SKM-1 (cell line): ENCODE data around the gene ARFGEF3.
"Not testable (repeated sequence)": the region's sequence is repeated elsewhere in the genome, so short reads cannot be mapped to it uniquely, and the experiment has no call there.

Experiments
- DNase-seq: peaks from one replicate; lab custom pipeline; 2025; ENCODE audit not compliant: unreplicated experiment; lab: John Stamatoyannopoulos, UW

Gene ARFGEF3

DNA sequence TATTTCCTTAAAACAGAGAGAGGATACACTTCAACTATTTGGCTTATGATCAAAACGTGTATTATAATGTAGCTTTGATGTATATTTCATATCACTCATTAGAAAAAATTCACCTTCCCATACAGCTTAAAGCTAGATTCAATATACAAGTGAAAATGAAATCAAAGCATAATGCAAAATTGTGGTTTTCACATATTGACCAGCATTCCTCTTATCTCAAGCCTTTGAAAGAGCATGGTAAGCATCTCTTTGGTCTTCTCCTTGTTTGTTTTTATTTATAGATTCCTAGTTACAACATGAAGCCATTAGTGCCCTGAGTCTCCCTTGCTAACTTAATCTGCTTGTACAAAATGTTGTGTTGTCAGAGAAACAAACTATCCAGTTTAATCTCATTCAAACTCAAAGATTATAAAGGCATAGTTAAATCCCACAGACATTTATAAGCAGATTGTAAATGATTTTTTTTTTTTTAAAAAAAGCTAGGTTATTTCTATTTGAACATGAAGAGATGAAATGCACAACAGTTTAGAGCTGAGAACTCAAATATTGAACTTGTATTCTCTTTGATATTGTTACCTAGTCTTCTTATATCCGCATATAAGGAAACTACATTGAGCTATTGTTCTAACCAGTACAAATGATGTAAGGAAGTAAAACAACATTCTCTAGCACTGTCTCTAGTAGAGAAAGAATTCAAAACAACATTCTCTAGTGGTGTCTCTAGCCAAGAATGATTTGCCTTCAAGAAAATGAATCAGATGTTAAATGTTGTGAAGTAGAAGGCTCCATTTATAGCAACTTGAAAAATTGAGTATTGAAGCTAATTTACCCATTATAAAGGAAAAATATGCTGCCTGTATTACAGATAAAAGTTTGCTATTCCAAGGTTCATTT lies 184.8 kb downstream of the ARFGEF3 start:
- DNase-seq: no peak

DNA sequence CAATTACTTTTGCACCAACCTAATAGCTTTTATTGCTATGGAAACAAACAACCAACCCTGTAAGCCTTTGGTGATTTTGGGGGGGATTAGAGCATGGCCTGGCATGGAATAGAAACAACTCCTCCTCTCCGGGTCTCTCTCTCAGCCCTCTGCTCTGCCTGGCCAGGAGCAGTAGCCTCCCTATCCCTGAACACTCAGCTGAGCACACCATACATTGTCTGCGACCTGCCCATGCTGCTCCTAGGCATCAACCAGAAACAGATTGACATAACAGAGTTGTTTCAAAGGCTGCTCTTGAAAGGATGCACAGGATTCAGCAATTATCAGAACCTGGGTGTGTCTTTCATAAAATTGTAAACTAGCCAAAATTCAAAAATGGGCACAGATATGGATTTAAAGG lies 186.1 kb downstream of the ARFGEF3 start:
- no peak for DNase-seq

GRCh38 chr6:138349891-138350290 lies 188.2 kb downstream of the ARFGEF3 start:
- DNase-seq: no peak

DNA sequence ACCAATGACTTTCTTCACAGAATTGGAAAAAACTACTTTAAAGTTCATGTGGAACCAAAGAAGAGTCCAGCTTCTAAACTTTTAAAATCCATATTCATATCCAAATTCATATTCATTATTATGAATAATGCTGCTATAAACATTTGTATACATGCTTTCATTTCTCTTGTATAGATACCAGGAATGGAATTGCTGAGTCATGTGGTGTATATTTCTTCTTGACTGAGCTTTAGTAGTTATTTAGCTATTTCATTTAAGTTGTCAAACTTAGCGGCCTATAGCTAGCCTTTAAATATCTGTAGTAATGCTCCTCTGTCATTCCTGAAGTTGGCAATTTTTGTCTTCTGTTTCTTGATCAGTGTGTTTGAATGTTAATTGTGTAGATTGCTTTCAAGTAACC lies 196.2 kb downstream of the ARFGEF3 start:
- no peak for DNase-seq

DNA sequence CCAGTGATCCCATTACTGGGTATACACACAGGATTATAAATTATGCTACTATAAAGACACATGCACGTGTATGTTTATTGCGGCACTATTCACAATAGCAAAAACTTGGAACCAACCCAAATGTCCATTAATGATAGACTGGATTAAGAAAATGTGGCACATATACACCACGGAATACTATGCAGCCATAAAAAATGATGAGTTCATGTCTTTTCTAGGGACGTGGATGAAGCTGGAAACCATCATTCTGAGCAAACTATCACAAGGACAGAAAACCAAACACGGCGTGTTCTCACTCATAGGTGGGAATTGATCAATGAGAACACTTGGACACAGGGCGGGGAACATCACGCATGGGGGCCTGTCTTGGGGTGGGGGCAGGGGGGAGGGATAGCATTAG lies 206.9 kb downstream of the ARFGEF3 start:
- DNase-seq: not testable (repeated sequence)

DNA sequence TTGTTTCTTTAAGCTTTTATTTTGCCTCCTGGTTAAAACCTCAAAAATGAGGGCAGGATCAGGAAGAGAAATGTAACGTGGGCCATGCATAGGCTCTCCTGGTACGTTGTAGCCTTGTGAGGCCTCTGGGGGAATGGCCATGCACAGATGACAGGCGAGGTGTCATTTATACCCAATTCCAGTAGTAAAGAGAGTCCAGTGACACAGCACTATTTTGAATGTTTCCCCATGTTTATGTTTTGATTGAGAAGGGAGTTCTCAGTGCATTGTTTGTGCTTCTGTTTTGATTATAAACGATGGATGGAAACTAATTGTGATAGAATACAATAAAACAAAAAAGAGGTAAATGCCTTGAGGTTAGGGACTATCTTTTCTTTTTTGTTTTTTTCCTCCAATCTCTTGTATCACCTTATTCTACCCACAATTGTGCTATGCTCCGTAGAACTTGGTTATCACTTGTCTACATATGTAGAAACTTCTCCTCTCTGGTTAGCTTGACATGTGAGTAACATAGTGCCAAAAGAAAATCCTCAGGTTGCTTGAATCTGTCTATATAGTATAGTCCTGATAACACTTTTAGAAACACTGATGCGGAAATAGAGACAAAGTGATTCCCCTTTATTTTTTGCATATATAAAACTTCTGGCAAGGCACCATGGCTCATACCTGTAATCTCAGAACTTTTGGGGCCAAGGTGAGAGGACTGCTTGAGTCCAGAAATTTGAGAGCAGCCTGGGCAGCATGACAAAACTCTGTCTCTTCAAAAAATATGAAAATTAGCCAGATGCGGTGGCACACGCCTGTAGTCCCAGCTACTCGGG lies 209.1 kb downstream of the ARFGEF3 start:
- no peak for DNase-seq

GRCh38 chr6:138371452-138371711 lies 209.6 kb downstream of the ARFGEF3 start:
- no peak for DNase-seq

GRCh38 chr6:138371720-138372119 lies 210.0 kb downstream of the ARFGEF3 start:
- DNase-seq: no peak

DNA sequence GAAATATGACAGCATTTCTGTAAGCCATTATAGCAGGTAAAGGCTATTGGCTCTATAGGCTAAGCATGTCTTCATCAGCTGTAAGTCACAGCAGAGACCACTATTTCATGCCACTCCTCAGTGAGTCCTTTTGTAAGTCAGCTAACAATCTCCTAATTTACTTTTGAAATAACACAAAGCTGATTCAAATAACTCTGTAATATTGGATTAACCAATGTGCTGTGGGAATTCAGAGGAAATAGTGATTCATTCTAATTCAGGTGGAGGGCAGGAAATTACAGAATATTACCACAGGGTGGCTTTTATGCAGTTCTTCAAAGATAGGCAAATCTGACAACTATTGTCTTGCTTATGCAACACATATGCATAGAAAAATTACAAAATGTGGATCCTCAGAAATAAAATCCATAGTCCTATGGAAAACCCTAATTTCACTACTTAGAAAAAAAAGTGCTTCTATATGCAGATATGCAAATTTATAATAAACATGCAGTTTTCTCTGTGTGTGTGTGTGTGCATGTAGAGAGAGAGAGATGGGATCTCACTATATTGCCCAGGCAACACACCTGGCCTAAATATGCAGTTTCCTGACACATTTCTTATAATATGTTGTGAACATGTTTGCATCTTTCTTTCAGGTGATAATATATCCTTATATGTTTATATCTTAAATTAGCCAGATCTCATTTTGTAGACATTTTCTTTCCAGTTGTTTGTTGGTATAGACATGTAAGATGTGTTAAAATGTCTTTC lies 211.1 kb downstream of the ARFGEF3 start:
- DNase-seq: no peak

GRCh38 chr6:138374230-138374629 lies 212.5 kb downstream of the ARFGEF3 start:
- no peak for DNase-seq

DNA sequence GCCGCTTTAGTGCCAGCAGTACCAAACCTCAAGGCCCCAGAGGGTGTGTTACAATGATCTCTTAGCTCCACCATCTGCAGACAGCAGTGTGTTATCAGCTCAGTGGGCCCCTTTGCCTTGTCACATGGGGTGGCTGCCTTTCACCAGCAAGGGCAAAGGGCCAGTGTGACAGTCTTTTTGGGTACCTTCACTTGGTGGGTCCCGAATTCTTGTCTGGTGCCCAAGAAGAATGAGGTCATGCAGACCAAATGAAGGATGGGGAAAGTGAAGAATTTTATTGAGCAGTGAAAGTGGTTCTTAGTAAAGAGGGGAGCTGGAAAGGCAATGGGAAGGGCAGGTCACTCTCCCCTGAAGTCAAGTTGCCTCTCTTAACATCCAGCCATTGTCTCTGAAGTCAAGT lies 213.1 kb downstream of the ARFGEF3 start:
- DNase-seq: no peak

DNA sequence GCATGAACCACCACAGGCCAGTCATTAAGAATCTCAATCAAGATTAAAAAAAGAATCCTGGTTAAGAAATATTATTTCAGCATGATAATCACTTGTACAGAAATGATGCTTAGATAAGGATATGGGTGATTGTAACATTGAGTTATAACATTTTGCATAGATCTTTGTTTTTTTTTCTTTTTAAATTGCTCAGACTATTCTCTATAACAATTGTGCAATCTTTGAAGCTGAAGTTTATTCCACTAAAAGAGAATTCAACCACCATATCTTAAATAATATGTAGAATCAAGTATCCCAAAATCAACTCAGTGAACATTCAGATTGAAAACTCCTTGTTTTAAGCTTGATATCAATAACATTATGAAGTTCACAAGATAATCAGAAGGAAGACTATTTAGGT lies 215.3 kb downstream of the ARFGEF3 start:
- DNase-seq: no peak

DNA sequence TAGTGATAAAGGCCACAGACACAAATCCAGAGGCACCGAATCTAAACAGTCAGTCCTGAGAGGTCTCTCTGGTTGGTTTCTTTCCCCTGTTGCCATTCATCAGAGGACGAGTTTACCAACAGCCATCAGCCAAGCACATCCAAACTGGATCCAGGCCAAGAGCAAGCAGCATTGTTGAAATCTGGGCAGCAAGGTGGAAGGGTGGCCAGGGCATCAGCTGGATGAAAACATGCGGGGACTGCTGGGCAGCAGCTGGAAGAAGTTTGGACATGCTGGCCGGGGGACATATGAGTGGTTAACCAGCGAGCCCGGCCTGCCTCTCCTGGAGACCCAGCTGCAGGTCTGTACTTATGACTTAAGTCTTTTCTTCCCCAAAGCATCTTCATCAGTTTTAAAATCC lies 216.1 kb downstream of the ARFGEF3 start, which contains the start of gene SMIM28:
Gene SMIM28 (plus strand): TSS at position 62 of the 400 bp plus-strand sequence. CDS start 168 bp downstream, at position 230.
- DNase-seq: no peak

GRCh38 chr6:138378463-138378862 lies 216.7 kb downstream of the ARFGEF3 start:
- DNase-seq: no peak

- no peak for DNase-seq
Measured at GRCh38 chr6:138382498-138383265, 220.9 kb downstream of the ARFGEF3 start.

DNA sequence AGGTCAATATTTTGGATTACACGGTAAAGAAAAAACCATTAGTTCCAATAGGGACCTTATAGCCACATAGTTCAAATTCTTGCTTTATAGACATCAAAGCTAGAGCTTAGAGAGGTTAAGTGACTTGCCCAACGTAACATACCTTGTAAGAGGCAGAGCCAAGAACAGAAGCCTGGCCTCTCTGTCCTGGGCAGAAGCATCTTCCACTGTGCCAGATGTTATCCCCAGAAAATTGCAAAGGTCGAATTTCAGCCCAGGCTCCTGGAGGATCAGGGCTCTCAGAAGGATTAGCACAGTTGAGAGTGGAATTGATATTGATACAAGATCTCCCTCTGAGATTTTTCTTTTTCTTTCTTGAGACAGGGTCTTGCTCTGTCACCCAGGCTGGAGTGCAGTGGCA lies 222.0 kb downstream of the ARFGEF3 start:
- DNase-seq: no peak

DNA sequence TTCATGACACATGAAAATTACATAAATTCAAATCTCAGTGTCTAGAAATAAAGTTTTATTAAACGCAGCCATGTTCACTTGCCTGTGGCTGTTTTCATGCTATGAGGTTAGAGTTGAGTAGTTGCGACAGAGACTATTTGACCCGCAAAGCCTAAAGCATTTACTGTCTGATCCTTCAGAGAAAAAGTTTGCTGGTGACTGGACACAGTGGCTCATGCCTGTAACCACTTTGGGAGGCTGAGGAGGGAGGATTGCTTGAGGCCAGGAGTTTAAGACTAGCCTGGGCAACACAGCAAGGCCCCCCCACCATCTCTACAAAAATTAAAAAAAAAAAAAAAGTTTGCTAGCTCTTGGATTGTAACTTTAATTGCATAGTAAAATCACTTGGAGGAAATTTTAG lies 225.2 kb downstream of the ARFGEF3 start:
- DNase-seq: no peak

DNA sequence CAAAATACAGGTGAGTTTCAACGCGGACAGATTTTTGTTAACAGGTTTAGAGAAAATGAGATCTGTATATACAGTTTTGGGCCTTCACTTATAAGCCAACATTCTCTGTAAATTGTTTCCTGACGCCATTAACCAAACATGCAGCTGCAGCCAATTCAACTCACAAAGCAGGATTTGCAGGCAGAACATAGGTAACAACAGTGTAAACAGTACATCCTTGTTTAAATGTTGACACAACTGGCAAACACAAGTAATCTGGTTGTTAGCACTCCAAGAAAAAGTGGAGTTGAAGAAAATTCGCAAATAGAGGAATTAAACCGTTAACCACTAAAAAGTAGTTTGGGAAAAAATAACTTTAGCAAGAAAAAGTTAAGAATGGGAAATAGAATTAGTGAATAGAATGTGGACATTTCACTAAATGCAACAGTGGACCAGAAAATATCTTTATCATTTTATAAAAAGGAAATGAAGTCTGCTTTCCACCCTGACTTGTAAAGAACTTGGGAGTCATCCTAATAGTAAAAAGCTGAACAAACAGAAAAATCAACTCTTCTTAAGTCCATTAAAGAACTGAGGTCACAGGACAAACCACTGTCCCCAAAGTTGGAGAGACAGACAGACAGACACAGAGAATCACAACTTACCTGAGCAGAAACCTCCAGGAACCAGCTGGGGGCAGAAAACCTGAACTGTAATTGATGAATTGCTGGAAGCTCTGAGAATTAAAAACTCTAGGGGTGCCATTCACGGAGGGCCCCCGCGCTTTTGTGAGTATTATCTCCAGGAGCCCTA lies 226.0 kb downstream of the ARFGEF3 start:
- DNase-seq: no peak

- no peak for DNase-seq
Measured at GRCh38 chr6:138389551-138389950, 227.8 kb downstream of the ARFGEF3 start.
